ENCODE results near the gene LRMDA.

GRCh38 chr10:75995720-75996119 is 564.3 kb downstream of the LRMDA start:
- TF ChIP-seq CTCF (IDR thresholded peaks at IDR 0.05; ENCODE audit: low read depth, low read length) (no peak), EZH2phosphoT487 (IDR thresholded peaks at IDR 0.05; ENCODE audit: low read depth) (no peak)

Data from OCI-LY3 (cell line).